ENCODE results near the gene TBC1D1.

The TBC1D1 gene

GRCh38 chr4:38071801-38072431 is 181.0 kb downstream of the TBC1D1 start:
- in situ Hi-C loops (cut with MboI; ENCODE audit: low sequenced_read_pairs), result loop anchor here (25.0 kb wide), 1 partner anchor 665 kb away; no protein-coding TSS in a partner anchor

GRCh38 chr4:38072578-38072977 is 181.7 kb downstream of the TBC1D1 start:
- in situ Hi-C loops (cut with MboI; ENCODE audit: low sequenced_read_pairs), result loop anchor here (25.0 kb wide), 1 partner anchor 665 kb away; no protein-coding TSS in a partner anchor

GRCh38 chr4:38073596-38074234 is 182.8 kb downstream of the TBC1D1 start:
- in situ Hi-C loops (cut with MboI; ENCODE audit: low sequenced_read_pairs), result loop anchor here (25.0 kb wide), 1 partner anchor 664 kb away; no protein-coding TSS in a partner anchor

- in situ Hi-C loops (cut with MboI; ENCODE audit: low sequenced_read_pairs), result no loop called here
Observed at GRCh38 chr4:38075370-38076152, 184.7 kb downstream of the TBC1D1 start.

- in situ Hi-C loops (cut with MboI; ENCODE audit: low sequenced_read_pairs), result no loop called here
Observed at GRCh38 chr4:38076153-38076669, 185.3 kb downstream of the TBC1D1 start.

GRCh38 chr4:38077791-38078489 is 187.1 kb downstream of the TBC1D1 start:
- in situ Hi-C loops (cut with MboI; ENCODE audit: low sequenced_read_pairs), result no loop called here

GRCh38 chr4:38078590-38079421 is 187.9 kb downstream of the TBC1D1 start:
- in situ Hi-C loops (cut with MboI; ENCODE audit: low sequenced_read_pairs), result no loop called here

GRCh38 chr4:38080061-38080974 is 189.4 kb downstream of the TBC1D1 start:
- in situ Hi-C loops (cut with MboI; ENCODE audit: low sequenced_read_pairs), result no loop called here

GRCh38 chr4:38082021-38082420 is 191.1 kb downstream of the TBC1D1 start:
- in situ Hi-C loops (cut with MboI; ENCODE audit: low sequenced_read_pairs), result no loop called here

GRCh38 chr4:38082424-38083385 is 191.8 kb downstream of the TBC1D1 start:
- in situ Hi-C loops (cut with MboI; ENCODE audit: low sequenced_read_pairs), result no loop called here

- in situ Hi-C loops (cut with MboI; ENCODE audit: low sequenced_read_pairs), result no loop called here
Observed at GRCh38 chr4:38084877-38085711, 194.2 kb downstream of the TBC1D1 start.

GRCh38 chr4:38085751-38086150 is 194.9 kb downstream of the TBC1D1 start:
- in situ Hi-C loops (cut with MboI; ENCODE audit: low sequenced_read_pairs), result no loop called here

GRCh38 chr4:38086151-38086848 is 195.4 kb downstream of the TBC1D1 start:
- in situ Hi-C loops (cut with MboI; ENCODE audit: low sequenced_read_pairs), result no loop called here

GRCh38 chr4:38086849-38087226 is 196.0 kb downstream of the TBC1D1 start:
- in situ Hi-C loops (cut with MboI; ENCODE audit: low sequenced_read_pairs), result no loop called here

GRCh38 chr4:38088321-38088720 is 197.4 kb downstream of the TBC1D1 start:
- in situ Hi-C loops (cut with MboI; ENCODE audit: low sequenced_read_pairs), result no loop called here

- in situ Hi-C loops (cut with MboI; ENCODE audit: low sequenced_read_pairs), result no loop called here
Observed at GRCh38 chr4:38089961-38090360, 199.1 kb downstream of the TBC1D1 start.

Measured in HL-60/S4 treated with retinoic acid at 250 ng/mL for 4 days and 3 days (cell line).